H1 (cell line): ENCODE measurements around the gene PSORS1C2. TPM values are rescaled to one million over a fixed set of nuclear protein-coding genes. Genes with fewer than 3 reads are reported as not detected.

Source experiments
- BACH1 ChIP-seq: IDR thresholded peaks from 2 replicates; pipeline ENCODE4 v1.6.1; 2012; ENCODE audit warnings: low read length, improper control_type of control experiment
- BCL11A ChIP-seq, 2 experiments: IDR thresholded peaks; one replicate each; pipeline ENCODE4 v1.6.1; 2011; ENCODE audit warnings: low read depth in 2 of 2, low read length in 2 of 2, mild to moderate bottlenecking in 2 of 2
- CHD7 ChIP-seq: fragments of 300-600 bp; sonication (generic); IDR thresholded peaks from 2 replicates; pipeline ENCODE4 v1.7.1; 2012; ENCODE audit warnings: low read length, moderate library complexity, mild to moderate bottlenecking, inconsistent platforms; ENCODE audit not compliant: insufficient replicate concordance
- NRF1 ChIP-seq: IDR thresholded peaks from 2 replicates; pipeline ENCODE4 v1.6.1; 2011; ENCODE audit warnings: mild to moderate bottlenecking, low read depth, low read length, improper control_type of control experiment
- SP1 ChIP-seq: IDR thresholded peaks from 2 replicates; pipeline ENCODE4 v1.6.1; 2011; ENCODE audit warnings: low read depth, low read length
- SUZ12 ChIP-seq: fragments of 200-600 bp; sonication (generic); IDR thresholded peaks from 2 replicates; pipeline ENCODE4 v1.6.1; 2012; ENCODE audit warnings: mild to moderate bottlenecking, inconsistent platforms, low read length, moderate library complexity, mixed read lengths
- TCF12 ChIP-seq: IDR thresholded peaks from 2 replicates; pipeline ENCODE4 v1.6.1; 2011; ENCODE audit warnings: low read depth, mild to moderate bottlenecking, low read length
- YY1 ChIP-seq: IDR thresholded peaks from 2 replicates; pipeline ENCODE4 v1.6.1; 2011; ENCODE audit warnings: low read depth, mild to moderate bottlenecking, low read length
- polyA plus RNA-seq, 7 experiments: library from polyadenylated mRNA; depleted of rRNA in 3 of 7; stranded (reverse) in 5 of 7; unstranded in 2 of 7; fragments of >200 nt in 5 of 7; fragments of 200-250 nt in 2 of 7; gene quantifications; 1 replicate in 5 of 7; 2 replicates in 1 of 7; 4 replicates in 1 of 7; pipeline versions ENCODE4 v1.2.1 to v1.2.3, GENCODE V29; 2011 to 2013; ENCODE audit warnings: missing spikeins in 2 of 7, mixed read lengths in 2 of 7
- total RNA-seq: library from RNA; stranded (reverse); fragmentation: NEBNext Ultra II Directional; extraction: Animal tissue kit (Norgen Biotek cat#: 25700); gene quantifications from 2 replicates; pipeline ENCODE4 v1.2.1, GENCODE V29; 2021

Gene PSORS1C2
- total and polyA plus RNA-seq, 2 of the 8 experiments (the other 6 are each of a cell fraction or from before 2014, with no cell fraction given) = 0.11 TPM; not detected in 1

GRCh38 chr6:31113861-31114540 lies 24.9 kb downstream of the PSORS1C2 start (continued):
- TF ChIP-seq YY1 (no peak), CHD7 (no peak), BCL11A (IDR thresholded peaks at IDR 0.05; ENCODE audit: low read depth in 2 of 2, low read length in 2 of 2) (no peak), SUZ12 (no peak), NRF1 (no peak), TCF12 (no peak), SP1 (no peak), BACH1 (no peak)
